ENCODE results near the gene CD36. TPM values are rescaled to one million over a fixed set of nuclear protein-coding genes. Genes with fewer than 3 reads are reported as not detected.

The CD36 gene
- polyA plus RNA-seq, 1 donor from 2014 or later = 0.31 TPM

- Histone ChIP-seq H3F3A (ENCODE audit: insufficient read depth, low read length, poor library complexity, severe bottlenecking) (no peaks in the 10 kb centered on the region), H3K9me3 (ENCODE audit: low read length) (no peaks in the 10 kb centered on the region), H3K79me2 (replicated peaks; ENCODE audit: insufficient read depth, low read length) (no peaks in the 10 kb centered on the region), H2AFZ (ENCODE audit: low read depth, low read length) (no peak overlapping the region), H3K36me3 (ENCODE audit: insufficient read depth, low read length) (no peaks in the 10 kb centered on the region), H3K4me3 (ENCODE audit: low read length) (no peak overlapping the region), H3K9me2 (ENCODE audit: insufficient read depth, low read length) (no peaks in the 10 kb centered on the region), H3K9ac (ENCODE audit: low read length) (no peak overlapping the region), H3K27me3 (ENCODE audit: insufficient read depth, low read depth, low read length) (no peaks in the 10 kb centered on the region), H3K4me2 (ENCODE audit: low read length) (no peak overlapping the region), H4K20me1 (ENCODE audit: insufficient read depth) (no peaks in the 10 kb centered on the region), H3K27ac (ENCODE audit: low read length) (no peak overlapping the region)
- TF ChIP-seq EZH2 (IDR thresholded peaks at IDR 0.05; ENCODE audit: borderline replicate concordance, insufficient read depth, low read length, poor library complexity, severe bottlenecking) (no peak), POLR2AphosphoS5 (IDR thresholded peaks at IDR 0.05) (no peak), CTCF (IDR thresholded peaks at IDR 0.05; ENCODE audit: poor library complexity, severe bottlenecking) (no peak), SMC3 (conservative IDR thresholded peaks at IDR 0.05; ENCODE audit: poor library complexity) (no peak), TAF1 (IDR thresholded peaks at IDR 0.05; ENCODE audit: low read depth) (no peak), REST (IDR thresholded peaks at IDR 0.05; ENCODE audit: borderline replicate concordance) (no peak), EP300 (conservative IDR thresholded peaks at IDR 0.05; ENCODE audit: poor library complexity, severe bottlenecking) (no peak), MXI1 (conservative IDR thresholded peaks at IDR 0.05; ENCODE audit: poor library complexity, severe bottlenecking) (no peak), RAD21 (conservative IDR thresholded peaks at IDR 0.05) (no peak)
Observed at GRCh38 chr7:80641548-80641947, 3.1 kb downstream of the CD36 start.

GRCh38 chr7:80642871-80643270 lies 4.4 kb downstream of the CD36 start:
- Histone ChIP-seq H3K4me2 (ENCODE audit: low read length) (no peak overlapping the region), H3K9me2 (ENCODE audit: insufficient read depth, low read length) (no peaks in the 10 kb centered on the region), H3K9ac (ENCODE audit: low read length) (no peak overlapping the region), H2AFZ (ENCODE audit: low read depth, low read length) (no peak overlapping the region), H3K36me3 (ENCODE audit: insufficient read depth, low read length) (no peaks in the 10 kb centered on the region), H3F3A (ENCODE audit: insufficient read depth, low read length, poor library complexity, severe bottlenecking) (no peaks in the 10 kb centered on the region), H3K79me2 (replicated peaks; ENCODE audit: insufficient read depth, low read length) (no peaks in the 10 kb centered on the region), H3K4me3 (ENCODE audit: low read length) (no peak overlapping the region), H3K9me3 (ENCODE audit: low read length) (no peaks in the 10 kb centered on the region), H3K27ac (ENCODE audit: low read length) (no peak overlapping the region), H4K20me1 (ENCODE audit: insufficient read depth) (no peaks in the 10 kb centered on the region), H3K27me3 (ENCODE audit: insufficient read depth, low read depth, low read length) (no peaks in the 10 kb centered on the region)
- no peak for TF ChIP-seq EP300 (conservative IDR thresholded peaks at IDR 0.05; ENCODE audit: poor library complexity, severe bottlenecking)
- TF ChIP-seq CTCF (IDR thresholded peaks at IDR 0.05; ENCODE audit: poor library complexity, severe bottlenecking) = no peak
- TF ChIP-seq RAD21 (conservative IDR thresholded peaks at IDR 0.05) = no peak
- TF ChIP-seq POLR2AphosphoS5 (IDR thresholded peaks at IDR 0.05) = no peak
- no peak for TF ChIP-seq MXI1 (conservative IDR thresholded peaks at IDR 0.05; ENCODE audit: poor library complexity, severe bottlenecking)
- no peak for TF ChIP-seq SMC3 (conservative IDR thresholded peaks at IDR 0.05; ENCODE audit: poor library complexity)
- TF ChIP-seq REST (IDR thresholded peaks at IDR 0.05; ENCODE audit: borderline replicate concordance) = no peak
